H1 (cell line): ENCODE data around the gene SHISA7. TPM values are rescaled to one million over a fixed set of nuclear protein-coding genes. Genes with fewer than 3 reads are reported as not detected.

Experiments used
- CTCF ChIA-PET: fragments of 300-600 bp; sonication (Branson Sonifier 250); formaldehyde crosslinking; loops from one replicate; lab custom pipeline; 2021; ENCODE audit not compliant: partially characterized antibody; lab: Charles Lee
- POLR2A ChIA-PET: fragments of 300-600 bp; sonication (Branson Sonifier 250); formaldehyde crosslinking; loops from one replicate; lab custom pipeline; 2021; ENCODE audit warnings: inconsistent platforms; ENCODE audit not compliant: partially characterized antibody; lab: Charles Lee
- DNase-seq, 2 experiments: peaks; one replicate each; pipeline versions ENCODE4 v3.0.0 to v3.0.0-alpha.2; 2010 to 2022; ENCODE audit warnings: low spot score in 2 of 2, low read depth in 1 of 2, mixed read lengths in 1 of 2
- FAIRE-seq: peaks from 2 replicates; lab custom pipeline; 2011; peaks lifted over from hg19 to GRCh38; lab: Jason Lieb, UNC
- H2AFZ ChIP-seq: 2 replicates; pipeline ENCODE4 v1.8.1; 2012; ENCODE audit warnings: low read length, inconsistent platforms
- H2AK5ac ChIP-seq: 2 replicates; pipeline ENCODE4 v1.6.1; 2013; ENCODE audit warnings: low read depth, low read length
- H2BK120ac ChIP-seq: replicated peaks from 2 replicates; pipeline ENCODE3; 2013; ENCODE audit warnings: low read depth, low read length, inconsistent platforms
- H2BK12ac ChIP-seq: 2 replicates; pipeline ENCODE4 v1.6.1; 2013; ENCODE audit warnings: low read depth, low read length
- H2BK15ac ChIP-seq: 2 replicates; pipeline ENCODE4 v1.6.1; 2013; ENCODE audit warnings: low read length
- H2BK20ac ChIP-seq: 2 replicates; pipeline ENCODE4 v1.6.1; 2013; ENCODE audit warnings: low read length
- H2BK5ac ChIP-seq: 2 replicates; pipeline ENCODE4 v1.6.1; 2013; ENCODE audit warnings: low read depth, low read length
- H3K14ac ChIP-seq: 2 replicates; pipeline ENCODE4 v1.6.1; 2013; ENCODE audit warnings: inconsistent platforms; ENCODE audit not compliant: insufficient read length
- H3K18ac ChIP-seq: 2 replicates; pipeline ENCODE4 v1.6.1; 2013; ENCODE audit warnings: low read length; ENCODE audit errors: extremely low read depth
- H3K23ac ChIP-seq: 2 replicates; pipeline ENCODE4 v1.6.1; 2013; ENCODE audit warnings: inconsistent platforms; ENCODE audit not compliant: insufficient read length
- H3K23me2 ChIP-seq: 2 replicates; pipeline ENCODE4 v1.6.1; 2013; ENCODE audit warnings: low read depth, low read length
- H3K27ac ChIP-seq: 2 replicates; pipeline ENCODE4 v1.6.1; 2011; ENCODE audit warnings: low read depth, low read length, inconsistent platforms
- H3K27me3 ChIP-seq, 4 experiments: replicated peaks in 1 of 4; 1 replicate in 1 of 4; 2 replicates in 3 of 4; pipeline versions ENCODE4 v1.6.1 to v1.8.1; 2011 to 2013; ENCODE audit warnings: low read length in 3 of 4, mild to moderate bottlenecking in 3 of 4, inconsistent platforms in 2 of 4, mixed read lengths in 2 of 4, moderate library complexity in 1 of 4; ENCODE audit not compliant: control insufficient read depth in 3 of 4, insufficient read depth in 3 of 4; ENCODE audit errors: extremely low read depth in 1 of 4
- H3K36me3 ChIP-seq, 4 experiments: 2 replicates each; pipeline versions ENCODE4 v1.6.1 to v1.8.1; 2011 to 2013; ENCODE audit warnings: mild to moderate bottlenecking in 4 of 4, low read length in 3 of 4, moderate library complexity in 2 of 4, control low read depth in 1 of 4, inconsistent platforms in 1 of 4; ENCODE audit not compliant: insufficient read depth in 4 of 4, control insufficient read depth in 2 of 4
- H3K4ac ChIP-seq: replicated peaks from 2 replicates; pipeline ENCODE3; 2013; ENCODE audit warnings: low read length, low read depth, mixed read lengths, inconsistent platforms; ENCODE audit not compliant: insufficient read length
- H3K4me1 ChIP-seq, 4 experiments: replicated peaks in 1 of 4; 1 replicate in 1 of 4; 2 replicates in 3 of 4; pipeline versions ENCODE4 v1.6.1 to v1.8.1; 2011 to 2013; ENCODE audit warnings: low read length in 3 of 4, inconsistent platforms in 2 of 4, mixed read lengths in 1 of 4; ENCODE audit not compliant: insufficient read depth in 4 of 4, control insufficient read depth in 3 of 4
- H3K4me2 ChIP-seq, 2 experiments: 2 replicates each; pipeline versions ENCODE4 v1.6.1 to v1.8.1; 2011 to 2013; ENCODE audit warnings: low read depth in 2 of 2, low read length in 2 of 2, control low read depth in 1 of 2, inconsistent platforms in 1 of 2, mild to moderate bottlenecking in 1 of 2; ENCODE audit not compliant: insufficient read depth in 1 of 2
- H3K4me3 ChIP-seq, 4 experiments: fragments of 200-600, 300-600 bp in 1 of 4; sonication (generic), shearing (Covaris generic), sonication (Bioruptor Twin) in 1 of 4; 2 replicates each; pipeline versions ENCODE4 v1.5.1 to v1.8.1; 2011 to 2016; ENCODE audit warnings: low read length in 4 of 4, low read depth in 3 of 4, control low read depth in 2 of 4, inconsistent platforms in 2 of 4, mild to moderate bottlenecking in 2 of 4, mixed read lengths in 1 of 4, moderate library complexity in 1 of 4; ENCODE audit not compliant: insufficient read depth in 2 of 4; ENCODE audit errors: extremely low read depth in 1 of 4
- H3K56ac ChIP-seq: replicated peaks from 2 replicates; pipeline ENCODE3; 2013; ENCODE audit warnings: low read depth, mild to moderate bottlenecking, mixed read lengths, low read length, inconsistent platforms; ENCODE audit not compliant: insufficient read length
- H3K79me1 ChIP-seq: 2 replicates; pipeline ENCODE4 v1.6.1; 2013; ENCODE audit warnings: low read depth, low read length, control low read depth
- H3K79me2 ChIP-seq, 2 experiments: 2 replicates each; pipeline versions ENCODE4 v1.6.1 to v1.8.1; 2012 to 2013; ENCODE audit warnings: low read length in 2 of 2, mild to moderate bottlenecking in 2 of 2, inconsistent platforms in 1 of 2; ENCODE audit not compliant: insufficient read depth in 2 of 2, control insufficient read depth in 1 of 2
- H3K9ac ChIP-seq, 4 experiments: replicated peaks in 1 of 4; 1 replicate in 1 of 4; 2 replicates in 3 of 4; pipeline versions ENCODE4 v1.6.1 to v1.8.1; 2011 to 2013; ENCODE audit warnings: low read depth in 3 of 4, low read length in 3 of 4, control low read depth in 2 of 4, mild to moderate bottlenecking in 2 of 4, moderate library complexity in 2 of 4, inconsistent platforms in 1 of 4; ENCODE audit errors: extremely low read depth in 1 of 4
- H3K9me3 ChIP-seq, 2 experiments: 2 replicates each; pipeline versions ENCODE4 v1.6.1 to v1.8.1; 2012 to 2013; ENCODE audit warnings: mild to moderate bottlenecking in 2 of 2, moderate library complexity in 2 of 2, control low read depth in 1 of 2, inconsistent platforms in 1 of 2, low read depth in 1 of 2, low read length in 1 of 2, mixed read lengths in 1 of 2; ENCODE audit not compliant: insufficient read depth in 2 of 2
- H4K20me1 ChIP-seq, 2 experiments: replicated peaks in 1 of 2; 2 replicates each; pipeline versions ENCODE3 to v1.8.1; 2011 to 2013; ENCODE audit warnings: inconsistent platforms in 2 of 2, low read length in 2 of 2, mild to moderate bottlenecking in 1 of 2; ENCODE audit not compliant: insufficient read depth in 2 of 2, control insufficient read depth in 1 of 2
- H4K5ac ChIP-seq: 2 replicates; pipeline ENCODE4 v1.6.1; 2013; ENCODE audit warnings: low read length, low read depth, mixed read lengths, inconsistent platforms; ENCODE audit not compliant: insufficient read length
- H4K8ac ChIP-seq: 2 replicates; pipeline ENCODE4 v1.8.0; 2013; ENCODE audit warnings: mild to moderate bottlenecking, moderate library complexity, low read length, inconsistent platforms; ENCODE audit not compliant: insufficient read depth; ENCODE audit errors: extremely low read depth
- H4K91ac ChIP-seq: replicated peaks from 2 replicates; pipeline ENCODE3; 2013; ENCODE audit warnings: low read length, mixed read lengths, inconsistent platforms; ENCODE audit not compliant: insufficient read length
- KDM1A ChIP-seq: fragments of 200-600, 300-600 bp; sonication (generic); IDR thresholded peaks from 2 replicates; pipeline ENCODE4 v1.7.1; 2016; ENCODE audit warnings: mild to moderate bottlenecking, low read length, borderline replicate concordance
- TCF12 ChIP-seq: IDR thresholded peaks from 2 replicates; pipeline ENCODE4 v1.6.1; 2011; ENCODE audit warnings: low read depth, mild to moderate bottlenecking, low read length
- WGBS, 2 experiments: shearing (Covaris generic) in 1 of 2; methylation state at CpG; one replicate each; pipeline versions ENCODE4 v1.1.6 to v1.1.7; 2013 to 2015; ENCODE audit warnings: low lambda C conversion rate in 2 of 2, mixed read lengths in 2 of 2, inconsistent platforms in 1 of 2, low coverage in 1 of 2, missing lambda C conversion rate in 1 of 2; ENCODE audit not compliant: insufficient replicate concordance in 2 of 2, insufficient coverage in 1 of 2, insufficient read length in 1 of 2; ENCODE audit errors: extremely low coverage in 1 of 2, missing lambda C conversion rate in 1 of 2; 5-methylcytosine and 5-hydroxymethylcytosine counted together
- polyA plus RNA-seq, 7 experiments: library from polyadenylated mRNA; depleted of rRNA in 3 of 7; stranded (reverse) in 5 of 7; unstranded in 2 of 7; fragments of >200 nt in 5 of 7; fragments of 200-250 nt in 2 of 7; gene quantifications; 1 replicate in 5 of 7; 2 replicates in 1 of 7; 4 replicates in 1 of 7; pipeline versions ENCODE4 v1.2.1 to v1.2.3, GENCODE V29; 2011 to 2013; ENCODE audit warnings: missing spikeins in 2 of 7, mixed read lengths in 2 of 7
- total RNA-seq: library from RNA; stranded (reverse); fragmentation: NEBNext Ultra II Directional; extraction: Animal tissue kit (Norgen Biotek cat#: 25700); gene quantifications from 2 replicates; pipeline ENCODE4 v1.2.1, GENCODE V29; 2021
- TF ChIP-seq, protein P1 (sequence below): IDR thresholded peaks from 2 replicates; pipeline ENCODE4 v1.6.1; 2011; ENCODE audit warnings: low read depth, mild to moderate bottlenecking, low read length; ENCODE audit not compliant: insufficient read depth

SHISA7 gene
- total and polyA plus RNA-seq, 2 of the 8 experiments (the other 6 are each of a cell fraction or from before 2014, with no cell fraction given) = 0.76 to 1.0 TPM

DNA sequence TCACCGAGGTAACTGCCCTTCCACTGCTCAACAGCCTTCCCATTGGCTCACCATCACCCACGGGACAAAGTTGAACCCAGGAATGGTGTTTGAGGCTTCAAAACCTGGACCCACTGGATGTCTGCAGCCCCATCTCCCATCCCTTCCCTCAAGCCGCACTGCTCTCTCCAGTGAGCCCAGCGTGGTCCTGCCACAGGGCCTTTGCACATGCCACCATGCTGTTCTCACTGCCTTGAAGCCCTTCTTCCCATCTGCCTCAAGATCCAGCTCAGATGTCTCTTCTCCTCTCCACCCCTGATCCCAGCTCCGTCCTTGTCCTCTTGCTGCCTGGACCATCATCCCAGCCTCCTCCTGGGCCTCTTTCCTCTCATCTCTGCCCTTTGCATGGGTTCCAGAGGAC lies 4.0 kb downstream of the SHISA7 start:
- FAIRE-seq = no peak
- H2BK120ac ChIP-seq = no peak overlapping the region
- H3K4ac ChIP-seq = no peak overlapping the region

More for the DNA sequence above, 4.0 kb downstream of the SHISA7 start:
- Histone ChIP-seq H2BK12ac (peak overlapping the region; percentile 27; the same call in 1 of the 2 replicates), H3K27ac (no peak overlapping the region), H3K23me2 (peaks cover 26% of the 10 kb centered on the region; the same call in 1 of the 2 replicates), H2BK5ac (no peak overlapping the region), H2BK15ac (no peak overlapping the region), H3K9ac (no peak overlapping the region), H3K56ac (no peak overlapping the region), H4K8ac (no peak overlapping the region), H3K18ac (no peak overlapping the region), H3K4me3 (no peak overlapping the region), H3K4me2 (no peak overlapping the region), H3K4me1 (peaks cover 6 to 21% (median 9%) of the 10 kb centered on the region in 4 experiments), H4K5ac (no peak overlapping the region), H2AK5ac (0 out of 2 replicates have a peak overlapping the region, but pooled peaks have one; percentile 60), H3K23ac (no peak overlapping the region), H2AFZ (no peak overlapping the region), H2BK20ac (no peak overlapping the region), H3K14ac (no peak overlapping the region), H3K27me3 (peaks cover 27 to 59% (median 51%) of the 10 kb centered on the region in 4 experiments), H3K79me2 (no peaks in the 10 kb centered on the region), H4K20me1 (peaks cover 6 to 25% of the 10 kb centered on the region in 2 experiments), H4K91ac (no peak overlapping the region), H3K79me1 (peaks cover 6% of the 10 kb centered on the region), H3K36me3 (no peaks in the 10 kb centered on the region), H3K9me3 (no peaks in the 10 kb centered on the region)
- DNase-seq = no peak
- CTCF ChIA-PET = interaction anchor here (0.8 to 1.3 kb wide), 3 partner anchors 21 to 150 kb away, joined by 3 to 5 read pairs (median 3); no protein-coding TSS in a partner anchor
- 77% methylated on average over 5 of the region's 5 CpGs; no CpG with 5 or more reads in 1 of the 2 experiments for WGBS, 2 experiments
- POLR2A ChIA-PET = interaction anchor here (0.7 to 4.0 kb wide), 3 partner anchors 10 to 217 kb away, joined by 3 to 48 read pairs (median 4); partner anchors contain the start of gene UBE2S
- TF ChIP-seq, protein P1, sequence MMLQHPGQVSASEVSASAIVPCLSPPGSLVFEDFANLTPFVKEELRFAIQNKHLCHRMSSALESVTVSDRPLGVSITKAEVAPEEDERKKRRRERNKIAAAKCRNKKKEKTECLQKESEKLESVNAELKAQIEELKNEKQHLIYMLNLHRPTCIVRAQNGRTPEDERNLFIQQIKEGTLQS = no peak
- 0 out of 2 replicates have a peak, but pooled peaks have one; percentile 62 for TF ChIP-seq KDM1A
- no peak for TF ChIP-seq TCF12
